A549 (cell line): ENCODE measurements around the gene ABCF1. TPM values are rescaled to one million over a fixed set of nuclear protein-coding genes. Genes with fewer than 3 reads are reported as not detected.
A peak's percentile ranks its signal among the peaks of the same experiment; 100 is the strongest.

Source experiments
- BHLHE40 ChIP-seq: IDR thresholded peaks from 2 replicates; pipeline ENCODE4 v1.6.1; 2012; ENCODE audit warnings: low read depth, low read length, inconsistent platforms
- CBX2 ChIP-seq: fragments of 200-600 bp; sonication (generic); IDR thresholded peaks from 2 replicates; pipeline ENCODE4 v1.6.1; 2016; ENCODE audit warnings: low read depth, mild to moderate bottlenecking, borderline replicate concordance
- CHD2 ChIP-seq: fragments of 150-350 bp; IDR thresholded peaks from 2 replicates; pipeline ENCODE4 v1.6.1; 2014; ENCODE audit warnings: low read length; ENCODE audit not compliant: partially characterized antibody
- ESRRA ChIP-seq: fragments of 150-350 bp; IDR thresholded peaks from 2 replicates; pipeline ENCODE4 v1.6.1; 2014; ENCODE audit warnings: mild to moderate bottlenecking, low read length, borderline replicate concordance
- FOSL2 ChIP-seq, 2 experiments: fragments of 450-650 bp in 1 of 2; fragments of >200 bp in 1 of 2; sonication (Bioruptor Twin) in 1 of 2; formaldehyde crosslinking; IDR thresholded peaks; 2 replicates each; pipeline versions ENCODE4 v1.5.0 to v1.6.1; 2016 to 2020; ENCODE audit warnings: mild to moderate bottlenecking in 1 of 2, moderate library complexity in 1 of 2
- HOXB13 ChIP-seq: fragments of 250-450 bp; sonication (Bioruptor Pico); IDR thresholded peaks from 2 replicates; pipeline ENCODE4 v1.5.0; 2020; ENCODE audit warnings: low read depth, mild to moderate bottlenecking, moderate library complexity
- HOXB5 ChIP-seq: fragments of 250-450 bp; sonication (Bioruptor Pico); IDR thresholded peaks from 2 replicates; pipeline ENCODE4 v1.5.0; 2020; ENCODE audit warnings: mild to moderate bottlenecking, moderate library complexity
- JUN ChIP-seq, 2 experiments: fragments of >200 bp; sonication (Bioruptor Twin); formaldehyde crosslinking; IDR thresholded peaks; 2 replicates in 1 of 2; 3 replicates in 1 of 2; pipeline ENCODE4 v1.6.1; 2016 to 2017
- KDM1A ChIP-seq: fragments of 200-600 bp; sonication (generic); IDR thresholded peaks from 2 replicates; pipeline ENCODE4 v1.6.1; 2016; ENCODE audit warnings: low read depth, mild to moderate bottlenecking
- MAZ ChIP-seq: fragments of 150-350 bp; IDR thresholded peaks from 2 replicates; pipeline ENCODE4 v1.6.1; 2014; ENCODE audit warnings: antibody characterized with exemption, low read depth, low read length, borderline replicate concordance
- MYC ChIP-seq: IDR thresholded peaks from 2 replicates; pipeline ENCODE4 v1.6.1; 2012; ENCODE audit warnings: mild to moderate bottlenecking, inconsistent platforms, low read length, improper control_type of control experiment, borderline replicate concordance
- POLR2A ChIP-seq: IDR thresholded peaks from 2 replicates; pipeline ENCODE4 v1.6.1; 2012; ENCODE audit warnings: mild to moderate bottlenecking, low read length
- RAD21 ChIP-seq, 2 experiments: fragments of >200 bp in 1 of 2; sonication (Bioruptor Twin) in 1 of 2; formaldehyde crosslinking in 1 of 2; IDR thresholded peaks in 1 of 2; conservative IDR thresholded peaks in 1 of 2; 2 replicates in 1 of 2; 3 replicates in 1 of 2; pipeline ENCODE4 v1.6.1; 2012 to 2018; ENCODE audit warnings: inconsistent platforms in 1 of 2
- REST ChIP-seq: fragments of 200-600 bp; sonication (generic); IDR thresholded peaks from 2 replicates; pipeline ENCODE4 v1.6.1; 2016; ENCODE audit warnings: antibody characterized with exemption, mild to moderate bottlenecking, moderate library complexity
- RFX5 ChIP-seq: fragments of 450-650 bp; IDR thresholded peaks from 2 replicates; pipeline ENCODE4 v1.7.1; 2014; ENCODE audit warnings: antibody characterized with exemption, mild to moderate bottlenecking, moderate library complexity
- RNF2 ChIP-seq: fragments of 200-600 bp; sonication (generic); IDR thresholded peaks from 2 replicates; pipeline ENCODE4 v1.6.1; 2016; ENCODE audit warnings: low read depth, mild to moderate bottlenecking, antibody characterized with exemption, moderate library complexity, borderline replicate concordance
- SREBF2 ChIP-seq: fragments of 450-650 bp; IDR thresholded peaks from 2 replicates; pipeline ENCODE4 v1.6.1; 2014; ENCODE audit warnings: mild to moderate bottlenecking, moderate library complexity
- TFCP2L1 ChIP-seq: fragments of 250-450 bp; sonication (Bioruptor Pico); IDR thresholded peaks from 2 replicates; pipeline ENCODE4 v1.5.0; 2021; ENCODE audit warnings: mild to moderate bottlenecking
- ZFP36 ChIP-seq: fragments of 450-650 bp; IDR thresholded peaks from 2 replicates; pipeline ENCODE4 v1.6.1; 2014; ENCODE audit warnings: borderline replicate concordance; ENCODE audit not compliant: partially characterized antibody
- ZSCAN20 ChIP-seq: fragments of 250-450 bp; sonication (Bioruptor Pico); IDR thresholded peaks from 2 replicates; pipeline ENCODE4 v1.8.0; 2022; ENCODE audit warnings: mild to moderate bottlenecking, moderate library complexity
- polyA plus RNA-seq, 4 experiments: library from polyadenylated mRNA; depleted of rRNA in 3 of 4; stranded (reverse); fragments of >200 nt; fragmentation: RNase III in 1 of 4; extraction: RNeasy Plus Mini Kit Qiagen cat#74134 plus additional on column Dnase treatment in 1 of 4; gene quantifications; 2 replicates in 3 of 4; 3 replicates in 1 of 4; pipeline ENCODE4 v1.2.3, GENCODE V29; 2011 to 2017
- TF ChIP-seq, protein P1 (sequence below): fragments of 150-350 bp; IDR thresholded peaks from 2 replicates; pipeline ENCODE4 v1.6.1; 2014; ENCODE audit warnings: low read depth, mild to moderate bottlenecking, low read length
- TF ChIP-seq, protein P2 (sequence below): fragments of 450-650 bp; IDR thresholded peaks from 2 replicates; pipeline ENCODE4 v1.6.1; 2014; ENCODE audit warnings: antibody characterized with exemption

ABCF1 gene
- polyA plus RNA-seq, 2 of the 4 experiments (the other 2 are of a cell fraction), result 31.0 to 72.0 TPM

DNA sequence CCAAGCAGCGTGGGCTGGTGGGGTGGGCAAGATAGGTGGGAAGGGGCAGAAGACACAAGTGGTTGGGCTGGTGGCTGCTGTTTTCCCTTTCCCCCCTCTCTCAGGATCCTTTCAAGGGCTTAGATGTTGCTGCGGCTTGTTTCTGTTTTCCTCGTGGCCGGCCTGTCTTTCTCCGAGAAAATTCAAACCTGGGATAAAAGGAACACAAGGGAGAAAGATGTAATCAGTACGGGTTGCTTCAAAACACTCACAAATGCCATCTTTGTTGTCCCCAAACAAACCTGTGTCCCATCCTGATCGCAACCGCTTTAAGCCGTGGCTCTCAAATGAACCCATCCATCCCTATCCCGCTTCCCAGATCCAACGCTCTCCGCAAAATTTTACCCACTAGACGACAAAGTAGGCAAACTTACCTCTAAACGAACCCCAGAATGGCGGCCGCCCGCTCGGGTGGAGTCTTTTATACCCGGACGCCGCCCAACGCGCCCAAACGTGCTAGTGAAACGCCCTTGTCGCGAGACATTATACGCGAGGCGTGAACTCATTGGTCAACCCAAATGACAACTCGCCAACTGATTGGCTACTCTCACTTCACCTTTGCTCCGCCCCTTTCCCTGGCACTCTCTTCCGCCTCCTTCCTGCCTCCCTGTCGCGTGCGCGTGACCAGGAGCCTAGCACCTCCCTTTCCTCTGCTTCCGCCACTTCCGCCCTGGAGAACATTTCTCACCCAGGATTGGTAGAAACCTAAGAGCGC, 45.7 kb downstream of the ABCF1 start, which contains the start of gene PPP1R10 (continued):
- TF ChIP-seq CBX2 (no peak), TFCP2L1 (CRISPR knock-in tag) (0 out of 2 replicates have a peak, but pooled peaks have one; percentile 72), JUN (IDR thresholded peaks at IDR 0.05) (peak; percentile 94 to 99), KDM1A (no peak), RAD21 (conservative IDR thresholded peaks at IDR 0.05 in 1 of 2, IDR thresholded peaks at IDR 0.05 in 1 of 2) (no peak), SREBF2 (no peak), HOXB5 (CRISPR knock-in tag) (no peak), ESRRA (no peak), BHLHE40 (peak; percentile 80), RNF2 (no peak), FOSL2 (IDR thresholded peaks at IDR 0.05) (no peak), FOSL2 (CRISPR knock-in tag; IDR thresholded peaks at IDR 0.05) (0 out of 2 replicates have a peak, but pooled peaks have one; percentile 15), POLR2A (peak; percentile 89), MAZ (peak; percentile 37; the same call in 1 of the 2 replicates), ZSCAN20 (CRISPR knock-in tag) (no peak), ZFP36 (no peak), REST (peak; percentile 87), MYC (peak; percentile 22; the same call in 1 of the 2 replicates), RFX5 (peak; percentile 56; the same call in 1 of the 2 replicates), HOXB13 (no peak), CHD2 (peak; percentile 93)
- TF ChIP-seq, protein P1, sequence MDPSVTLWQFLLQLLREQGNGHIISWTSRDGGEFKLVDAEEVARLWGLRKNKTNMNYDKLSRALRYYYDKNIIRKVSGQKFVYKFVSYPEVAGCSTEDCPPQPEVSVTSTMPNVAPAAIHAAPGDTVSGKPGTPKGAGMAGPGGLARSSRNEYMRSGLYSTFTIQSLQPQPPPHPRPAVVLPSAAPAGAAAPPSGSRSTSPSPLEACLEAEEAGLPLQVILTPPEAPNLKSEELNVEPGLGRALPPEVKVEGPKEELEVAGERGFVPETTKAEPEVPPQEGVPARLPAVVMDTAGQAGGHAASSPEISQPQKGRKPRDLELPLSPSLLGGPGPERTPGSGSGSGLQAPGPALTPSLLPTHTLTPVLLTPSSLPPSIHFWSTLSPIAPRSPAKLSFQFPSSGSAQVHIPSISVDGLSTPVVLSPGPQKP, result no peak
- TF ChIP-seq, protein P2, sequence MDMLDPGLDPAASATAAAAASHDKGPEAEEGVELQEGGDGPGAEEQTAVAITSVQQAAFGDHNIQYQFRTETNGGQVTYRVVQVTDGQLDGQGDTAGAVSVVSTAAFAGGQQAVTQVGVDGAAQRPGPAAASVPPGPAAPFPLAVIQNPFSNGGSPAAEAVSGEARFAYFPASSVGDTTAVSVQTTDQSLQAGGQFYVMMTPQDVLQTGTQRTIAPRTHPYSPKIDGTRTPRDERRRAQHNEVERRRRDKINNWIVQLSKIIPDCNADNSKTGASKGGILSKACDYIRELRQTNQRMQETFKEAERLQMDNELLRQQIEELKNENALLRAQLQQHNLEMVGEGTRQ, result peak; percentile 63
